NK-92 (cell line): ENCODE results near the gene UBE4B.

Source experiments
- DNase-seq: peaks from one replicate; lab custom pipeline; 2025; ENCODE audit not compliant: unreplicated experiment; lab: John Stamatoyannopoulos, UW

UBE4B gene

DNA sequence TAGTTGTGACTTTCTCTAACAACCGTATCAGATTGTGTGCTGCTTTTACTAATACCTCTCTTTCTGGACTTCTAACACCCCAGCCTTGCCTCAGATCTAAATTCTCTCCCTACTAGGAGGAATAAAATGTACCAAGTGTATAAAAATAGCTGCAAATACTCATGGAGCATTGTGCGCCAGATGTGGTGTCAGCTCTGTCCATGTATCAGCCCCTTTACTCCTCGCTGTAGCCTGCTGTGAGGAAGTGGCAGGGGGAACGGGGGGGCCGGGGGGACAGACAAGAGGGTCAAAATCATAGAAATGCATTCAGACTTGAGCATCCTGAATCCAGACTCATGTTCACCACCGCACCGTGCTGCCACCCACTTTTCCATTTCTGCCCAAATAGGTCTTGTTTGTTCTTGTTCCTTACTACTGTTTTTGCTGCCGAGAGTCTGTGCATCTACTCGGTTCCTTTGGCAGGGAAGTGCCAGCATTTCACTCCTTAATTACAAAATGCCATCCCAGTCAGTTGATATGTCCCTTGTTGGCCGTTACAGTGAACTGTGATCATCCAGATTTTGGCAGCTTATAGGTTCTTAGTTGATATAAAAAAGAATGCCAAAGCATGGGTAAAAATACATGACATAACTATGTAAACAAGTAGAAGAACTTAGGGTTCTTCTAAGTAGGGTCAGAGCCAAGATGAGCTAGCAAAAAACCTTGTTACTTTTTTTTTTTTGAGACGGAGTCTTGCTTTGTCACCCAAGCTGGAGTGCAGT, 76.4 kb downstream of the UBE4B start:
- DNase-seq, result no peak

- DNase-seq, result no peak
Measured at GRCh38 chr1:10113501-10113900, 80.7 kb downstream of the UBE4B start.

DNA sequence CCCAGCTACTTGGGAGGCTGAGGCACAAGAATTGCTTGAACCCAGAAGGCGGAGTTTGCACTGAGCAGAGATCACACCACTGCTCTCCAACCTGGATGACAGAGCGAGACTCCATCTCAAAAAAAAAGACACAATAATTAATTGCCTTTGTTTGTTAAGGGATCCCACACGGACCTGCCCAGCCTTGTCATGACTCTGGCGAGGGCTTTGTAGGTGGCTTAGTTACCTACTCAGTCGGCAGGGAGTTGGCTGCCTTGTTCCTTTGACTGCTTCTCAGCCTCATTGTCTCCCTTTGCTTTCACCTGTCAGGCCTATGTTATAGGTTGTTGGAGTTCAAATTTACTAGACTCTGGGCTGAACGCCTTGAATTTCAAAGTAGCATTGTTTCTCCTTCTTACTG, 82.0 kb downstream of the UBE4B start:
- DNase-seq, result no peak

- no peak for DNase-seq
Measured at GRCh38 chr1:10117132-10117531, 84.4 kb downstream of the UBE4B start.

- DNase-seq, result no peak
Measured at GRCh38 chr1:10117865-10118264, 85.1 kb downstream of the UBE4B start.

- DNase-seq, result no peak
Measured at GRCh38 chr1:10121688-10122087, 88.9 kb downstream of the UBE4B start.

- DNase-seq, result no peak
Measured at GRCh38 chr1:10122926-10123325, 90.2 kb downstream of the UBE4B start.

GRCh38 chr1:10128101-10128765, 95.5 kb downstream of the UBE4B start:
- DNase-seq, result no peak

- DNase-seq, result no peak
Measured at GRCh38 chr1:10132316-10132715, 99.6 kb downstream of the UBE4B start.

- DNase-seq, result no peak
Measured at GRCh38 chr1:10132852-10133251, 100.1 kb downstream of the UBE4B start.

GRCh38 chr1:10140981-10141380, 108.2 kb downstream of the UBE4B start:
- no peak for DNase-seq

DNA sequence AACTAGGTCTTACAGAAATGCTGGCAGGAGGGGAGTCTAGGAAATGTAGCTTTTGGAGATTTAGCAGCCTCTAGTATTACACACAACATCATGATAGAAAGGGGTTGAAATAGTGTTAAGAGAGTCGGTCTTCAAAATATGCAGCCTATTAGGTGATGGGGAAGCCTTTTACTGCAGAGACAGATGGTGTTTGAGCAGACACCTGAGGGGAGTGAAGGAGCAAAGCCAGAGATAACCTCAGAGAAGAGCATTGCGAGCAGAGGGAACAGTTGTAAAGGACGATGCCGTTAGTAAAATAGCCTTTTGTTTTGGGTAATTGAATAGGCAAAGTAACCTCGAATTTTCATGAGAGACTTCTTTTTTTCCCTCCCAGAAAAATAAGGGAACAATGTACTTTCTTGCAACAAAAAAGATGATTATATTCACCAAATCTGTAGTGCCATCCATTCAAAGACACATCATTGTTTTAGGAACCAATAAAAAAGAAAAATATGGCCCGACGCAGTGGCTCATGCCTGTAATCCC, 111.3 kb downstream of the UBE4B start:
- DNase-seq, result no peak

DNA sequence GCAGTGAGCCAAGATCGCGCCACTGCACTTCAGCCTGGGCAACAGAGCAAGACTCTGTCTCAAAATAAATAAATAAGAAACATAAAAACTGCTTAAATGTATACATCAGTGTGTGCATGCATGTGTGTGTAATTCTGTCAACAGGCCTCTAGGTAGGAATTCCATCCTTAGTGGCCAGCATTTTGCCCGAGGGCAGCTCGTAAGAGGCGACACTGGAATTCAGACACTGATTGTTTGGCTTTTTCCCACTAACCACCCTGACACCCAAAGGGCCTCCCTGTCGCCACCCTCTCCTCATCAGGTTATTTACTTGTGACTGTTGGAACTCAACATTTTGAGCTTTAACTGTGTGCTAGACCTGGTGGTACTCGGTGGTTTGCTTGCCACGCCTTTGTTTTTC, 113.6 kb downstream of the UBE4B start:
- DNase-seq, result no peak

- DNase-seq, result no peak
Measured at GRCh38 chr1:10149231-10149630, 116.5 kb downstream of the UBE4B start.

DNA sequence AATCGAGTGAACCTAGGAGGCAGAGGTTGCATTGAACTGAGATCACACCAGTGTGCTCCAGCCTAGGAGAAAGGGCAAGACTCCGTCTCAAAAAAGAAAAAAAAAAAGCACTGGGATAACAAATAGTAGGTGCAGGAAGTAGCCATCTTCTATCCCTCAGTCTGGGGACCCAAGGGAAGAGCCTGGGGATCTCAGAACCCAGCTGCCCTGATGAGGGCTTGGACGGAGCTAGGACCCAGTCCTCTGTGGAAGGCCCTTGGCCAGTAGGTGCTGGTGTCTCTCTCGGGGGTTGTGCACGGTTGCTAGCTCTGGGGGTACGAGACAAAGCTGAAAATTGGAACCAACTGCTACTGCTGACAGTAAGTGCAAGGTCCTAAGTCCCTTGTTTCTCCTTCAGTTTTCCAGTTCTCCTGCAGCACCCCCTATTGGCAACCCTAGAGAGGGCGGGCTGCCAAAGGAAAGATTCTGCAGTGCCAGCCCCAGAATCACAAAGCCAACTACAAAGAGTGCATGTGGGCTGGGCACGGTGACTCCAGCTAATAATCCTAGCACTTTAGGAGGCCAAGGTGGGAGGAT, 120.0 kb downstream of the UBE4B start:
- DNase-seq, result no peak

DNA sequence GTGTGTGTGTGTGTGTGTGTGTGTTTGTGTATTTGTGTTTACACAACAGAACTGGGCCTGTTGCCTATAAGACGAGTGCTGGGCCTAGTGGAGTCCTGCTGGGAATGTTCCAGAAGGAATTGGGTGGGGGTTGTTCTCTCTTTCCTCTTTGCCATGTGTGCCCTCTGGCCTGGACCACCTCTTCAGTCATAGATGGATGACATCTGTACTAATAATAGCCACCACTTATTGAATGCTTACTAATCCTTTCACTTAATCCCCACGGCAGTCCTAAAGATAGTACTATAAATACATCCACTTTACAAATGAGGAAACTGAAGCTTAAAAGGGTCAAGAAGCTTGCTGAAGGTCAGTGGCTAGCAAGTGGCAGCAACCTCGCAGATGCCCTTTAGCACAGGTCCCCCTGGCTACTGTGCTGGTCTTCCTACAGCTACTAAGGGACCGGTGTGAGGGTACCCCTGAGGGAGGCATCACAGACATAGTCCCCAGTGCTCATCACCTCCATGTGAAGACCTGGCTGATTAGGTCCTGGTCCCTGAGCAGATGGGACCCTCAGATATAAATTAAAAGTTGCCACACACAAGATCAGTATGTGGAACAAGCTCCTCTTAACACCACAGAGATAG, 122.4 kb downstream of the UBE4B start:
- DNase-seq, result no peak

- no peak for DNase-seq
Measured at GRCh38 chr1:10160173-10160572, 127.4 kb downstream of the UBE4B start.

GRCh38 chr1:10160907-10161490, 128.2 kb downstream of the UBE4B start:
- DNase-seq, result no peak

DNA sequence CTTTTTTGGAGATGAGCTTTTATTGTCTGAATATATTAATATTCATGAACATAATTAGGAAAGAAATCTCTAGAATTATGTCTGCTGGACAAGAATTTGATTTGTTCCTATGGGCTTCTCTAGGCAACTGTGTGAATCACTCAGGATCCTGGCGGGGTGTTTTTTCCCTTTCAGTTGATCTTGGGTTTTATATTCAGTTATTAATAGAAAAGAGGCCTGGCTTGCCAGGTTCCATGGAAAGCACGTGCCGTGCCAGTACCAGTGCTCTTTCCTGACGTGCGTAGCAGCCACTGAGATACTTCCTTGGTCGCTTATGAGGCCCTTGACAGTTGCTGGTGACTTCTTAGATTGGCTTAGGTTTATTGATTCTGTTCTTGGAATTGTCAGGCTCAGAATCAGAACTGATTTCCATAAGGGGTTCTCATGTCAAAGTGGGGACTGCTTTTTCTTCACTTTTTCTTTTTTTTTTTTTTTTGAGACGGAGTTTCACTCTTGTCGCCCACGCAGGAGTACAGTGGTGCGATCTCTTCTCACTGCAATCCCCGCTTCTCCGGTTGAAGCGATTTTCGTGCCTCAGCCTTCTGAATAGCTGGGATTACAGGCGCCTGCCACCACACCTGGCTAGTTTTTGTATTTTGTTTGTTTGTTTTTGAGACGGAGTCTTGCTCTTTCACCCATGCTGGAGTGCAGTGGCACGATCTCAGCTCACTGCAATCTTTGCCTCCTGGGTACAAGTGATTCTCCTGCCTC, 129.0 kb downstream of the UBE4B start:
- DNase-seq, result no peak

DNA sequence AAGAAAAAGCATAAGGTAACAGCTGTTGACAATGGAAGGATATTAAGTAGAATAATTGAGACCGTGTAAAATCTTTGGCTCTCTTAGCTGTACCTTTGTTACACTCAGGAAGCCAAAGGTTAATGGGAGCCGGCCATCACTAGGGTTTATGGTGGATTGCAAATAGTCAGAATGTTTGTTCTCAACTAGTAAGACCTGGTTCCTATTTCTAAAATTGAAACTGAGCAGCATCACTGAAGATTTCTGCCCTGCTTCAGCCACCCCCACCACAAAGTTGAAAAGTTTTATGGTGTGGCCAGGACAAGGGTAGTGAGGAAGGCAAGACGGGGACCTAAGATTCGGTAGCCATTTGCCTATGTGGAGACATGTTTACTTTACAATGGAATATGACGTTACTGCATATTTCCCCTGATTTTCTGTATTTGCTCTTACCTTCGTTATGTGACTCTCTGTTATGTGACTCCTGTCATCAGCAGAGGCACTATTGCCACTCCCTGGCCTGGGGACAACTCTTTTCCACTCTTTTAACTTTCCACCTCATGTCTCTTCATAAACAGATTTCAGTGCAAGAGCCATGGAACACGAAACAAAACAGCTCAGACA, 136.3 kb downstream of the UBE4B start:
- DNase-seq, result no peak
